HepG2 (cell line): Measurements from ENCODE around the gene EPB41L2. TPM values are rescaled to one million over a fixed set of nuclear protein-coding genes. Genes with fewer than 3 reads are reported as not detected.
A peak's percentile ranks its signal among the peaks of the same experiment; 100 is the strongest.

ENCODE experiments used
- ESRRA ChIP-seq: sonication (generic); formaldehyde crosslinking; IDR thresholded peaks from 2 replicates; pipeline ENCODE4 v1.5.1; 2020; ENCODE audit warnings: mild to moderate bottlenecking, low read depth, missing genetic modification reagents
- HIVEP1 ChIP-seq: sonication (generic); formaldehyde crosslinking; IDR thresholded peaks from 2 replicates; pipeline ENCODE4 v1.4.0; 2020; ENCODE audit warnings: mild to moderate bottlenecking, missing genetic modification reagents
- HNF4A ChIP-seq: sonication (generic); formaldehyde crosslinking; IDR thresholded peaks from 2 replicates; pipeline ENCODE4 v1.4.0; 2020; ENCODE audit warnings: missing genetic modification reagents
- HOXD1 ChIP-seq: sonication (generic); formaldehyde crosslinking; IDR thresholded peaks from 2 replicates; pipeline ENCODE4 v1.5.0; 2020; ENCODE audit warnings: missing genetic modification reagents
- NBN ChIP-seq: fragments of 450-650 bp; conservative IDR thresholded peaks from 2 replicates; pipeline ENCODE4 v1.6.1; 2017
- PRPF4 ChIP-seq: fragments of 200-400 bp; formaldehyde crosslinking; IDR thresholded peaks from 2 replicates; pipeline ENCODE4 v1.6.1; 2016; ENCODE audit warnings: low read length, low read depth; ENCODE audit not compliant: poor library complexity, severe bottlenecking
- TEAD2 ChIP-seq: sonication (generic); formaldehyde crosslinking; IDR thresholded peaks from 2 replicates; pipeline ENCODE4 v1.9.0; 2021; ENCODE audit warnings: missing genetic modification reagents
- TP53 ChIP-seq: sonication (generic); formaldehyde crosslinking; conservative IDR thresholded peaks from 2 replicates; pipeline ENCODE4 v1.4.0; 2020; ENCODE audit warnings: missing genetic modification reagents
- ZC3H13 ChIP-seq: sonication (generic); formaldehyde crosslinking; IDR thresholded peaks from 2 replicates; pipeline ENCODE4 v1.8.1; 2023; ENCODE audit warnings: mild to moderate bottlenecking, missing genetic modification reagents, moderate library complexity
- ZNF251 ChIP-seq: sonication (generic); formaldehyde crosslinking; IDR thresholded peaks from 2 replicates; pipeline ENCODE4 v1.9.0; 2021; ENCODE audit warnings: mild to moderate bottlenecking, missing genetic modification reagents
- ZNF367 ChIP-seq: sonication (generic); formaldehyde crosslinking; IDR thresholded peaks from 2 replicates; pipeline ENCODE4 v1.4.0; 2020; ENCODE audit warnings: missing genetic modification reagents, borderline replicate concordance
- ZNF552 ChIP-seq: sonication (generic); formaldehyde crosslinking; IDR thresholded peaks from 2 replicates; pipeline ENCODE4 v1.9.0; 2022; ENCODE audit warnings: missing genetic modification reagents, mild to moderate bottlenecking, borderline replicate concordance
- ZNF766 ChIP-seq: sonication (generic); formaldehyde crosslinking; IDR thresholded peaks from 2 replicates; pipeline ENCODE4 v1.5.0; 2020; ENCODE audit warnings: missing genetic modification reagents, borderline replicate concordance
- ZSCAN21 ChIP-seq: sonication (generic); formaldehyde crosslinking; IDR thresholded peaks from 2 replicates; pipeline ENCODE4 v1.8.0; 2022; ENCODE audit warnings: mild to moderate bottlenecking, missing genetic modification reagents, moderate library complexity, borderline replicate concordance
- ZSCAN25 ChIP-seq: sonication (generic); formaldehyde crosslinking; IDR thresholded peaks from 2 replicates; pipeline ENCODE4 v1.8.0; 2022; ENCODE audit warnings: mild to moderate bottlenecking, missing genetic modification reagents
- polyA plus RNA-seq, 8 experiments: library from polyadenylated mRNA; depleted of rRNA in 3 of 8; stranded (reverse) in 7 of 8; unstranded in 1 of 8; fragments of >200 nt; fragmentation: Illumina TruSeq in 4 of 8; extraction: Trizol in 4 of 8; gene quantifications; 2 replicates each; pipeline versions ENCODE4 v1.2.1 to v1.2.3, GENCODE V29; 2011 to 2016; ENCODE audit warnings: low read depth in 4 of 8, missing spikeins in 1 of 8, mixed read lengths in 1 of 8; ENCODE audit not compliant: insufficient read depth in 1 of 8
- total RNA-seq, 5 experiments: library from RNA; depleted of rRNA; stranded (reverse); fragments of >200 nt; fragmentation: Illumina TruSeq; extraction: Trizol; gene quantifications; 2 replicates each; pipeline ENCODE4 v1.2.3, GENCODE V29; 2016; ENCODE audit warnings: low read depth in 1 of 5
- TF ChIP-seq, protein P1 (sequence below): sonication (generic); formaldehyde crosslinking; IDR thresholded peaks from 2 replicates; pipeline ENCODE4 v1.5.0; 2020; ENCODE audit warnings: mild to moderate bottlenecking, missing genetic modification reagents
- TF ChIP-seq, protein P2 (sequence below): sonication (generic); formaldehyde crosslinking; conservative IDR thresholded peaks from 2 replicates; pipeline ENCODE4 v1.8.0; 2022; ENCODE audit warnings: low read depth, missing genetic modification reagents
- TF ChIP-seq, protein P3 (sequence below): sonication (generic); formaldehyde crosslinking; IDR thresholded peaks from 2 replicates; pipeline ENCODE4 v1.4.0; 2020; ENCODE audit warnings: missing genetic modification reagents
- TF ChIP-seq, protein P4 (sequence below): sonication (generic); formaldehyde crosslinking; IDR thresholded peaks from 2 replicates; pipeline ENCODE4 v1.5.0; 2020; ENCODE audit warnings: mild to moderate bottlenecking, missing genetic modification reagents, moderate library complexity
- TF ChIP-seq, protein P5 (sequence below): sonication (generic); formaldehyde crosslinking; IDR thresholded peaks from 2 replicates; pipeline ENCODE4 v1.4.0; 2020; ENCODE audit warnings: mild to moderate bottlenecking, missing genetic modification reagents

Gene EPB41L2
- total and polyA plus RNA-seq, 2 of the 13 experiments (the other 11 are each of a cell fraction or from before 2014, with no cell fraction given), result 41.7 to 56.4 TPM

DNA sequence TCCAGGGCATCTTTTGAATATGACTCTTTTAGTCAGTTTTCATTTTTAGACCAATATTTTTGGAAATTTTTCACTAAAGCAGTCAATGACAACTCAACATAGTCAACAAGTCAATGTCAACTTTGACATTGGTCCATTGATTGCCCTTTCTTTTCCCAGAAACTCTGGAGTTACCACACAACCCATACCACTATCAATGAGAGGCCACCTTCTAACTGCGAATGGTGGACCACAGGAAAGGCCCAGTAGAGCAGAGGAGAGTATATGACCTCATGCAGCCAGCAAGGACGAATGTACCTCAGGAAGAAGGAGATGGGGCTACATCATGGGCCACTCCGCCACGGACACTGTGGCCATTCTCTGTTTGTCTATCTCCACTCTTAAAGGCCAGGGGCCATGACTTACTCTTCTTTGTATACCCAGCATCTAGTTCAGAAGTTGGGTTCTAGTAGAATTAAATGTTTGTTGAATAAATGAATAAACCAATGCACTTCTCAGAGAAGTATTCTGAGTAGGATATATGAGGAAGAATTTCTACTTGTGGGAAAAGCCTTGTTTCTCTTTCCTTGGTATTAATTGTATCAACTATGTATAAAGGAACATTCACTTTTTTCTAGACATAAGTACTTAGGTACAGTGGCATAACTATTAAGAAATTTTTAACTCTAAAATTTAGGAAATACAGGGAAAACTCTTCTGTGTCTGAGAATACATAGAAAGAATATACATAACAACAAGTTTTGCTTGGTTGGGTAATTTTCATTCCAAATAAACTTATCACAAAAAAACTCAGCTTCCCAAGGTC, 236.4 kb downstream of the EPB41L2 start (continued):
- TF ChIP-seq, protein P1, sequence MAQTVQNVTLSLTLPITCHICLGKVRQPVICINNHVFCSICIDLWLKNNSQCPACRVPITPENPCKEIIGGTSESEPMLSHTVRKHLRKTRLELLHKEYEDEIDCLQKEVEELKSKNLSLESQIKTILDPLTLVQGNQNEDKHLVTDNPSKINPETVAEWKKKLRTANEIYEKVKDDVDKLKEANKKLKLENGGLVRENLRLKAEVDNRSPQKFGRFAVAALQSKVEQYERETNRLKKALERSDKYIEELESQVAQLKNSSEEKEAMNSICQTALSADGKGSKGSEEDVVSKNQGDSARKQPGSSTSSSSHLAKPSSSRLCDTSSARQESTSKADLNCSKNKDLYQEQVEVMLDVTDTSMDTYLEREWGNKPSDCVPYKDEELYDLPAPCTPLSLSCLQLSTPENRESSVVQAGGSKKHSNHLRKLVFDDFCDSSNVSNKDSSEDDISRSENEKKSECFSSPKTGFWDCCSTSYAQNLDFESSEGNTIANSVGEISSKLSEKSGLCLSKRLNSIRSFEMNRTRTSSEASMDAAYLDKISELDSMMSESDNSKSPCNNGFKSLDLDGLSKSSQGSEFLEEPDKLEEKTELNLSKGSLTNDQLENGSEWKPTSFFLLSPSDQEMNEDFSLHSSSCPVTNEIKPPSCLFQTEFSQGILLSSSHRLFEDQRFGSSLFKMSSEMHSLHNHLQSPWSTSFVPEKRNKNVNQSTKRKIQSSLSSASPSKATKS (CRISPR knock-in tag), result no peak
- TF ChIP-seq ZSCAN25, result no peak
- no peak for TF ChIP-seq PRPF4
- 0 out of 2 replicates have a peak, but pooled peaks have one; percentile 63 for TF ChIP-seq ZNF251
- no peak for TF ChIP-seq NBN
- TF ChIP-seq, protein P2, sequence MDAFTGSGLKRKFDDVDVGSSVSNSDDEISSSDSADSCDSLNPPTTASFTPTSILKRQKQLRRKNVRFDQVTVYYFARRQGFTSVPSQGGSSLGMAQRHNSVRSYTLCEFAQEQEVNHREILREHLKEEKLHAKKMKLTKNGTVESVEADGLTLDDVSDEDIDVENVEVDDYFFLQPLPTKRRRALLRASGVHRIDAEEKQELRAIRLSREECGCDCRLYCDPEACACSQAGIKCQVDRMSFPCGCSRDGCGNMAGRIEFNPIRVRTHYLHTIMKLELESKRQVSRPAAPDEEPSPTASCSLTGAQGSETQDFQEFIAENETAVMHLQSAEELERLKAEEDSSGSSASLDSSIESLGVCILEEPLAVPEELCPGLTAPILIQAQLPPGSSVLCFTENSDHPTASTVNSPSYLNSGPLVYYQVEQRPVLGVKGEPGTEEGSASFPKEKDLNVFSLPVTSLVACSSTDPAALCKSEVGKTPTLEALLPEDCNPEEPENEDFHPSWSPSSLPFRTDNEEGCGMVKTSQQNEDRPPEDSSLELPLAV (CRISPR knock-in tag), result no peak
- no peak for TF ChIP-seq ZSCAN21 (CRISPR knock-in tag)
- no peak for TF ChIP-seq ZNF766
- TF ChIP-seq, protein P3, sequence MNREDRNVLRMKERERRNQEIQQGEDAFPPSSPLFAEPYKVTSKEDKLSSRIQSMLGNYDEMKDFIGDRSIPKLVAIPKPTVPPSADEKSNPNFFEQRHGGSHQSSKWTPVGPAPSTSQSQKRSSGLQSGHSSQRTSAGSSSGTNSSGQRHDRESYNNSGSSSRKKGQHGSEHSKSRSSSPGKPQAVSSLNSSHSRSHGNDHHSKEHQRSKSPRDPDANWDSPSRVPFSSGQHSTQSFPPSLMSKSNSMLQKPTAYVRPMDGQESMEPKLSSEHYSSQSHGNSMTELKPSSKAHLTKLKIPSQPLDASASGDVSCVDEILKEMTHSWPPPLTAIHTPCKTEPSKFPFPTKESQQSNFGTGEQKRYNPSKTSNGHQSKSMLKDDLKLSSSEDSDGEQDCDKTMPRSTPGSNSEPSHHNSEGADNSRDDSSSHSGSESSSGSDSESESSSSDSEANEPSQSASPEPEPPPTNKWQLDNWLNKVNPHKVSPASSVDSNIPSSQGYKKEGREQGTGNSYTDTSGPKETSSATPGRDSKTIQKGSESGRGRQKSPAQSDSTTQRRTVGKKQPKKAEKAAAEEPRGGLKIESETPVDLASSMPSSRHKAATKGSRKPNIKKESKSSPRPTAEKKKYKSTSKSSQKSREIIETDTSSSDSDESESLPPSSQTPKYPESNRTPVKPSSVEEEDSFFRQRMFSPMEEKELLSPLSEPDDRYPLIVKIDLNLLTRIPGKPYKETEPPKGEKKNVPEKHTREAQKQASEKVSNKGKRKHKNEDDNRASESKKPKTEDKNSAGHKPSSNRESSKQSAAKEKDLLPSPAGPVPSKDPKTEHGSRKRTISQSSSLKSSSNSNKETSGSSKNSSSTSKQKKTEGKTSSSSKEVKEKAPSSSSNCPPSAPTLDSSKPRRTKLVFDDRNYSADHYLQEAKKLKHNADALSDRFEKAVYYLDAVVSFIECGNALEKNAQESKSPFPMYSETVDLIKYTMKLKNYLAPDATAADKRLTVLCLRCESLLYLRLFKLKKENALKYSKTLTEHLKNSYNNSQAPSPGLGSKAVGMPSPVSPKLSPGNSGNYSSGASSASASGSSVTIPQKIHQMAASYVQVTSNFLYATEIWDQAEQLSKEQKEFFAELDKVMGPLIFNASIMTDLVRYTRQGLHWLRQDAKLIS (CRISPR knock-in tag), result 0 out of 2 replicates have a peak, but pooled peaks have one; percentile 36
- TF ChIP-seq HIVEP1, result no peak
- no peak for TF ChIP-seq ZNF552
- TF ChIP-seq ESRRA (CRISPR knock-in tag), result 0 out of 2 replicates have a peak, but pooled peaks have one; percentile 28
- peak; percentile 58; the same call in 1 of the 2 replicates for TF ChIP-seq HNF4A (CRISPR knock-in tag)
- no peak for TF ChIP-seq TEAD2 (CRISPR knock-in tag)
- no peak for TF ChIP-seq ZC3H13
- TF ChIP-seq TP53 (CRISPR knock-in tag), result no peak
- no peak for TF ChIP-seq ZNF367 (CRISPR knock-in tag)
- TF ChIP-seq HOXD1 (CRISPR knock-in tag), result no peak
- TF ChIP-seq, protein P4, sequence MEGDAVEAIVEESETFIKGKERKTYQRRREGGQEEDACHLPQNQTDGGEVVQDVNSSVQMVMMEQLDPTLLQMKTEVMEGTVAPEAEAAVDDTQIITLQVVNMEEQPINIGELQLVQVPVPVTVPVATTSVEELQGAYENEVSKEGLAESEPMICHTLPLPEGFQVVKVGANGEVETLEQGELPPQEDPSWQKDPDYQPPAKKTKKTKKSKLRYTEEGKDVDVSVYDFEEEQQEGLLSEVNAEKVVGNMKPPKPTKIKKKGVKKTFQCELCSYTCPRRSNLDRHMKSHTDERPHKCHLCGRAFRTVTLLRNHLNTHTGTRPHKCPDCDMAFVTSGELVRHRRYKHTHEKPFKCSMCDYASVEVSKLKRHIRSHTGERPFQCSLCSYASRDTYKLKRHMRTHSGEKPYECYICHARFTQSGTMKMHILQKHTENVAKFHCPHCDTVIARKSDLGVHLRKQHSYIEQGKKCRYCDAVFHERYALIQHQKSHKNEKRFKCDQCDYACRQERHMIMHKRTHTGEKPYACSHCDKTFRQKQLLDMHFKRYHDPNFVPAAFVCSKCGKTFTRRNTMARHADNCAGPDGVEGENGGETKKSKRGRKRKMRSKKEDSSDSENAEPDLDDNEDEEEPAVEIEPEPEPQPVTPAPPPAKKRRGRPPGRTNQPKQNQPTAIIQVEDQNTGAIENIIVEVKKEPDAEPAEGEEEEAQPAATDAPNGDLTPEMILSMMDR (CRISPR knock-in tag), result no peak
- TF ChIP-seq, protein P5, sequence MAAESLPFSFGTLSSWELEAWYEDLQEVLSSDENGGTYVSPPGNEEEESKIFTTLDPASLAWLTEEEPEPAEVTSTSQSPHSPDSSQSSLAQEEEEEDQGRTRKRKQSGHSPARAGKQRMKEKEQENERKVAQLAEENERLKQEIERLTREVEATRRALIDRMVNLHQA (CRISPR knock-in tag), result no peak
